ENCODE measurements around the gene MCHR1. TPM values are rescaled to one million over a fixed set of nuclear protein-coding genes. Genes with fewer than 3 reads are reported as not detected.

MCHR1 gene
- total and polyA plus RNA-seq, 2 experiments from 2014 or later, result 0.11 to 0.65 TPM

- Histone ChIP-seq H3K4me2 (ENCODE audit: unreplicated experiment) (no peak overlapping the region), H3K9ac (no peak overlapping the region), H3K4me3 (no peak overlapping the region), H3F3A (ENCODE audit: insufficient read depth) (no peaks in the 10 kb centered on the region), H3K27me3 (replicated peaks; ENCODE audit: insufficient read depth) (no peaks in the 10 kb centered on the region; the same call in 1 of the 2 replicates), H3K27ac (no peak overlapping the region), H3K9me2 (ENCODE audit: insufficient read depth) (no peaks in the 10 kb centered on the region), H3K4me1 (ENCODE audit: insufficient read depth) (no peaks in the 10 kb centered on the region), H4K20me1 (ENCODE audit: insufficient read depth) (no peaks in the 10 kb centered on the region), H3K79me2 (ENCODE audit: insufficient read depth) (no peaks in the 10 kb centered on the region), H3K36me3 (ENCODE audit: low read depth) (no peaks in the 10 kb centered on the region), H2AFZ (no peak overlapping the region), H3K9me3 (ENCODE audit: low read depth) (no peaks in the 10 kb centered on the region)
- in situ Hi-C loops (cut with MboI), result no loop called here
- 55 to 56% methylated on average over 7 of the region's 7 CpGs for WGBS, 2 experiments (ENCODE audit: low coverage in 1 of 2, low lambda C conversion rate in 2 of 2, missing lambda C conversion rate in 2 of 2)
- TF ChIP-seq EZH2phosphoT487 (IDR thresholded peaks at IDR 0.05; ENCODE audit: insufficient read depth, low read depth), result no peak
- TF ChIP-seq EZH2 (IDR thresholded peaks at IDR 0.05; ENCODE audit: insufficient read depth, poor library complexity, severe bottlenecking), result no peak
- no peak for DNase-seq
Measured at GRCh38 chr22:40694411-40694810, 15.1 kb downstream of the MCHR1 start.

- H3K27ac ChIP-seq, result no peak overlapping the region
- TF ChIP-seq EZH2phosphoT487 (IDR thresholded peaks at IDR 0.05; ENCODE audit: insufficient read depth, low read depth), result no peak
- TF ChIP-seq EZH2 (IDR thresholded peaks at IDR 0.05; ENCODE audit: insufficient read depth, poor library complexity, severe bottlenecking), result no peak
- in situ Hi-C loops (cut with MboI), result no loop called here
- H3K4me3 ChIP-seq, result no peak overlapping the region
- no peaks in the 10 kb centered on the region for H3K4me1 ChIP-seq (ENCODE audit: insufficient read depth)
- 92 to 95% methylated on average over 7 of the region's 7 CpGs for WGBS, 2 experiments (ENCODE audit: low coverage in 1 of 2, low lambda C conversion rate in 2 of 2, missing lambda C conversion rate in 2 of 2)
- H3K36me3 ChIP-seq (ENCODE audit: low read depth), result no peaks in the 10 kb centered on the region
- H4K20me1 ChIP-seq (ENCODE audit: insufficient read depth), result no peaks in the 10 kb centered on the region
- no peak overlapping the region for H3K4me2 ChIP-seq (ENCODE audit: unreplicated experiment)
- no peaks in the 10 kb centered on the region for H3K79me2 ChIP-seq (ENCODE audit: insufficient read depth)
- H3K9me2 ChIP-seq (ENCODE audit: insufficient read depth), result no peaks in the 10 kb centered on the region
- no peaks in the 10 kb centered on the region for H3K9me3 ChIP-seq (ENCODE audit: low read depth)
- no peaks in the 10 kb centered on the region for H3F3A ChIP-seq (ENCODE audit: insufficient read depth)
- DNase-seq, result no peak
- H3K9ac ChIP-seq, result no peak overlapping the region
- no peak overlapping the region for H2AFZ ChIP-seq
- H3K27me3 ChIP-seq (replicated peaks; ENCODE audit: insufficient read depth), result no peaks in the 10 kb centered on the region; the same call in 1 of the 2 replicates
Measured at GRCh38 chr22:40701274-40701673, 22.0 kb downstream of the MCHR1 start.

GRCh38 chr22:40703174-40703573, 23.9 kb downstream of the MCHR1 start:
- Histone ChIP-seq H3K4me1 (ENCODE audit: insufficient read depth) (no peaks in the 10 kb centered on the region), H4K20me1 (ENCODE audit: insufficient read depth) (no peaks in the 10 kb centered on the region), H2AFZ (no peak overlapping the region), H3K4me2 (ENCODE audit: unreplicated experiment) (no peak overlapping the region), H3K79me2 (ENCODE audit: insufficient read depth) (no peaks in the 10 kb centered on the region), H3K9me3 (ENCODE audit: low read depth) (no peaks in the 10 kb centered on the region), H3K27me3 (replicated peaks; ENCODE audit: insufficient read depth) (no peaks in the 10 kb centered on the region), H3K27ac (no peak overlapping the region), H3K36me3 (ENCODE audit: low read depth) (no peaks in the 10 kb centered on the region), H3K4me3 (no peak overlapping the region), H3F3A (ENCODE audit: insufficient read depth) (no peaks in the 10 kb centered on the region), H3K9ac (no peak overlapping the region), H3K9me2 (ENCODE audit: insufficient read depth) (no peaks in the 10 kb centered on the region)
- WGBS, 2 experiments (ENCODE audit: low coverage in 1 of 2, low lambda C conversion rate in 2 of 2, missing lambda C conversion rate in 2 of 2), result 93 to 95% methylated on average over 1 of the region's 1 CpG
- TF ChIP-seq EZH2 (IDR thresholded peaks at IDR 0.05; ENCODE audit: insufficient read depth, poor library complexity, severe bottlenecking) (no peak), EZH2phosphoT487 (IDR thresholded peaks at IDR 0.05; ENCODE audit: insufficient read depth, low read depth) (no peak)
- DNase-seq, result no peak
- in situ Hi-C loops (cut with MboI), result no loop called here

- WGBS, 2 experiments (ENCODE audit: low coverage in 1 of 2, low lambda C conversion rate in 2 of 2, missing lambda C conversion rate in 2 of 2), result 67 to 68% methylated on average over 5 of the region's 5 CpGs
- no peak overlapping the region for H3K9ac ChIP-seq
- H3K9me2 ChIP-seq (ENCODE audit: insufficient read depth), result no peaks in the 10 kb centered on the region
- H2AFZ ChIP-seq, result no peak overlapping the region
- no peak overlapping the region for H3K4me2 ChIP-seq (ENCODE audit: unreplicated experiment)
- TF ChIP-seq EZH2 (IDR thresholded peaks at IDR 0.05; ENCODE audit: insufficient read depth, poor library complexity, severe bottlenecking) (no peak), EZH2phosphoT487 (IDR thresholded peaks at IDR 0.05; ENCODE audit: insufficient read depth, low read depth) (no peak)
- H4K20me1 ChIP-seq (ENCODE audit: insufficient read depth), result no peaks in the 10 kb centered on the region
- H3K9me3 ChIP-seq (ENCODE audit: low read depth), result no peaks in the 10 kb centered on the region
- H3K27me3 ChIP-seq (replicated peaks; ENCODE audit: insufficient read depth), result no peaks in the 10 kb centered on the region
- no peaks in the 10 kb centered on the region for H3K79me2 ChIP-seq (ENCODE audit: insufficient read depth)
- H3K4me3 ChIP-seq, result no peak overlapping the region
- DNase-seq, result no peak
- no peaks in the 10 kb centered on the region for H3F3A ChIP-seq (ENCODE audit: insufficient read depth)
- no peaks in the 10 kb centered on the region for H3K4me1 ChIP-seq (ENCODE audit: insufficient read depth)
- in situ Hi-C loops (cut with MboI), result no loop called here
- no peaks in the 10 kb centered on the region for H3K36me3 ChIP-seq (ENCODE audit: low read depth)
- H3K27ac ChIP-seq, result no peak overlapping the region
Measured at GRCh38 chr22:40703736-40704135, 24.5 kb downstream of the MCHR1 start.
